ENCODE results near the gene HS3ST5.

- TF ChIP-seq CTCF (IDR thresholded peaks at IDR 0.05) (no peak), POLR2A (IDR thresholded peaks at IDR 0.05) (no peak)
Measured at GRCh38 chr6:114362957-114363356, 20.1 kb upstream of the HS3ST5 start.

All from stomach (tissue), 4 donors.